IMR-90 (cell line): ENCODE results near the gene ST8SIA2. TPM values are rescaled to one million over a fixed set of nuclear protein-coding genes. Genes with fewer than 3 reads are reported as not detected.

Source experiments
- ATAC-seq: fragments of 200-7000 bp; cut with Tn5 transposase; 2 replicates; pipeline ENCODE4 v1.9.1; 2020; ENCODE audit warnings: low read depth, mild to moderate bottlenecking, moderate library complexity
- BruUV-seq: library from RNA; stranded (reverse); fragments of 400-500 nt; replicated peaks from 2 replicates; lab custom pipeline; 2021; lab: Mats Ljungman, UMichigan
- CTCF ChIA-PET: fragments of 300-600 bp; formaldehyde crosslinking; extraction: SDS; loops from one replicate; lab custom pipeline; 2021; ENCODE audit warnings: antibody characterized with exemption; lab: Yijun Ruan, JAX
- POLR2A ChIA-PET: fragments of 300-600 bp; sonication (Branson Sonifier 250); formaldehyde crosslinking; loops from one replicate; lab custom pipeline; 2022; ENCODE audit warnings: antibody characterized with exemption; ENCODE audit not compliant: unreplicated experiment; lab: Charles Lee
- DNase-seq: peaks from one replicate; pipeline ENCODE4 v3.0.0; 2013
- H2AFZ ChIP-seq: replicated peaks from 2 replicates; pipeline ENCODE3; 2013; ENCODE audit warnings: low read length, mild to moderate bottlenecking; ENCODE audit not compliant: poor library complexity
- H2AK5ac ChIP-seq: 2 replicates; pipeline ENCODE4 v1.6.1; 2013; ENCODE audit warnings: low read depth, low read length, inconsistent platforms
- H2AK9ac ChIP-seq: replicated peaks from 2 replicates; pipeline ENCODE3; 2013; ENCODE audit warnings: mild to moderate bottlenecking, low read depth, low read length, moderate library complexity; ENCODE audit not compliant: poor library complexity
- H2BK120ac ChIP-seq: 2 replicates; pipeline ENCODE4 v1.6.1; 2013; ENCODE audit warnings: low read depth, low read length, inconsistent platforms
- H2BK15ac ChIP-seq: 3 replicates; pipeline ENCODE4 v1.6.1; 2013; ENCODE audit warnings: low read depth, low read length, inconsistent platforms
- H2BK20ac ChIP-seq: 2 replicates; pipeline ENCODE4 v1.6.1; 2013; ENCODE audit warnings: low read depth, mild to moderate bottlenecking, inconsistent platforms, low read length, moderate library complexity
- H2BK5ac ChIP-seq: 2 replicates; pipeline ENCODE4 v1.6.1; 2013; ENCODE audit warnings: mild to moderate bottlenecking, low read depth, low read length, inconsistent platforms; ENCODE audit not compliant: poor library complexity, severe bottlenecking
- H3K14ac ChIP-seq: replicated peaks from 2 replicates; pipeline ENCODE4 v1.6.1; 2013; ENCODE audit warnings: low read depth, low read length, inconsistent platforms
- H3K18ac ChIP-seq: 2 replicates; pipeline ENCODE4 v1.6.1; 2013; ENCODE audit warnings: low read depth, low read length, control low read depth
- H3K23ac ChIP-seq: 2 replicates; pipeline ENCODE4 v1.6.1; 2013; ENCODE audit warnings: low read depth, low read length, inconsistent platforms
- H3K27ac ChIP-seq: 2 replicates; pipeline ENCODE4 v1.5.1; 2013; ENCODE audit warnings: mild to moderate bottlenecking, control low read depth, low read length; ENCODE audit not compliant: insufficient read depth
- H3K27me3 ChIP-seq: 2 replicates; pipeline ENCODE4 v1.6.1; 2013; ENCODE audit warnings: low read length; ENCODE audit not compliant: control insufficient read depth, insufficient read depth
- H3K36me3 ChIP-seq: 2 replicates; pipeline ENCODE4 v1.6.1; 2013; ENCODE audit warnings: low read length, mixed read lengths; ENCODE audit not compliant: control insufficient read depth, insufficient read depth
- H3K4ac ChIP-seq: 2 replicates; pipeline ENCODE4 v1.6.1; 2013; ENCODE audit warnings: low read depth, low read length, inconsistent platforms
- H3K4me1 ChIP-seq: 2 replicates; pipeline ENCODE4 v1.6.1; 2013; ENCODE audit warnings: low read length, mixed read lengths; ENCODE audit not compliant: control insufficient read depth, insufficient read depth
- H3K4me2 ChIP-seq: 2 replicates; pipeline ENCODE4 v1.6.1; 2013; ENCODE audit warnings: low read depth, mild to moderate bottlenecking, control low read depth, low read length, moderate library complexity
- H3K4me3 ChIP-seq: 2 replicates; pipeline ENCODE4 v1.5.1; 2013; ENCODE audit warnings: low read depth, mild to moderate bottlenecking, control low read depth, low read length, moderate library complexity; ENCODE audit not compliant: insufficient read depth
- H3K56ac ChIP-seq: 2 replicates; pipeline ENCODE4 v1.6.1; 2013; ENCODE audit warnings: low read length, inconsistent platforms; ENCODE audit not compliant: insufficient read depth; ENCODE audit errors: extremely low read depth
- H3K79me1 ChIP-seq, 2 experiments: 2 replicates each; pipeline ENCODE4 v1.6.1; 2013; ENCODE audit warnings: low read length in 2 of 2, inconsistent platforms in 1 of 2, low read depth in 1 of 2
- H3K9ac ChIP-seq: 2 replicates; pipeline ENCODE4 v1.6.1; 2013; ENCODE audit warnings: low read depth, low read length, control low read depth
- H3K9me1 ChIP-seq: 2 replicates; pipeline ENCODE4 v1.6.1; 2013; ENCODE audit warnings: low read length, inconsistent platforms; ENCODE audit not compliant: insufficient read depth
- H3K9me3 ChIP-seq: 2 replicates; pipeline ENCODE4 v1.6.1; 2013; ENCODE audit warnings: low read length; ENCODE audit not compliant: control insufficient read depth, insufficient read depth
- H4K20me1 ChIP-seq: 2 replicates; pipeline ENCODE4 v1.6.1; 2013; ENCODE audit warnings: low read length, inconsistent platforms; ENCODE audit not compliant: insufficient read depth
- H4K5ac ChIP-seq: 2 replicates; pipeline ENCODE4 v1.6.1; 2013; ENCODE audit warnings: mild to moderate bottlenecking, low read depth, low read length, control low read depth
- H4K8ac ChIP-seq, 2 experiments: 2 replicates each; pipeline ENCODE4 v1.6.1; 2013; ENCODE audit warnings: low read depth in 2 of 2, low read length in 2 of 2, control low read depth in 1 of 2, inconsistent platforms in 1 of 2
- H4K91ac ChIP-seq: 2 replicates; pipeline ENCODE4 v1.6.1; 2013; ENCODE audit warnings: low read depth, low read length, inconsistent platforms; ENCODE audit not compliant: insufficient read depth
- BHLHE40 ChIP-seq: fragments of 150-350 bp; IDR thresholded peaks from 2 replicates; pipeline ENCODE4 v1.6.1; 2016; ENCODE audit warnings: mild to moderate bottlenecking, low read depth, low read length
- CEBPB ChIP-seq: IDR thresholded peaks from 2 replicates; pipeline ENCODE4 v1.6.1; 2012; ENCODE audit warnings: low read depth, low read length, improper control_type of control experiment
- CHD1 ChIP-seq: IDR thresholded peaks from 2 replicates; pipeline ENCODE4 v1.6.1; 2012; ENCODE audit warnings: low read depth, low read length, improper control_type of control experiment
- FOS ChIP-seq: fragments of 150-350 bp; IDR thresholded peaks from 2 replicates; pipeline ENCODE4 v1.6.1; 2016; ENCODE audit warnings: low read depth, low read length
- MAFK ChIP-seq: IDR thresholded peaks from 2 replicates; pipeline ENCODE4 v1.6.1; 2012; ENCODE audit warnings: low read depth, low read length, improper control_type of control experiment
- MAZ ChIP-seq: IDR thresholded peaks from 2 replicates; pipeline ENCODE4 v1.6.1; 2012; ENCODE audit warnings: low read depth, mild to moderate bottlenecking, low read length, improper control_type of control experiment, moderate library complexity, borderline replicate concordance
- MXI1 ChIP-seq: IDR thresholded peaks from 2 replicates; pipeline ENCODE4 v1.6.1; 2012; ENCODE audit warnings: low read depth, mild to moderate bottlenecking, low read length, moderate library complexity, borderline replicate concordance
- NFE2L2 ChIP-seq: fragments of 150-350 bp; IDR thresholded peaks from 2 replicates; pipeline ENCODE4 v1.6.1; 2016; ENCODE audit warnings: low read depth, mild to moderate bottlenecking, low read length
- POLR2A ChIP-seq: IDR thresholded peaks from 2 replicates; pipeline ENCODE4 v1.6.1; 2012; ENCODE audit warnings: mild to moderate bottlenecking, low read depth, low read length
- RAD21 ChIP-seq: IDR thresholded peaks from 2 replicates; pipeline ENCODE4 v1.6.1; 2012; ENCODE audit warnings: low read length, improper control_type of control experiment
- RCOR1 ChIP-seq: IDR thresholded peaks from 2 replicates; pipeline ENCODE4 v1.6.1; 2012; ENCODE audit warnings: mild to moderate bottlenecking, low read length, improper control_type of control experiment; ENCODE audit not compliant: insufficient replicate concordance
- RFX5 ChIP-seq: IDR thresholded peaks from 2 replicates; pipeline ENCODE4 v1.8.0; 2012; ENCODE audit warnings: low read depth, mild to moderate bottlenecking, low read length, moderate library complexity
- SMC3 ChIP-seq: fragments of 150-350 bp; IDR thresholded peaks from 2 replicates; pipeline ENCODE4 v1.6.1; 2016; ENCODE audit warnings: low read depth, mild to moderate bottlenecking, antibody characterized with exemption, low read length, moderate library complexity
- WGBS, 2 experiments: methylation state at CpG; one replicate each; pipeline versions ENCODE4 v1.1.5 to v1.1.7; 2013; ENCODE audit warnings: missing lambda C conversion rate in 2 of 2; ENCODE audit not compliant: insufficient read length in 1 of 2; ENCODE audit errors: extremely low coverage in 2 of 2; 5-methylcytosine and 5-hydroxymethylcytosine counted together
- dilution Hi-C: fragments of 300-500 bp; cut with HindIII; formaldehyde crosslinking; loops from one replicate; pipeline ENCODE4 v1.14.3; 2018; ENCODE audit warnings: low sequenced_read_pairs; ENCODE audit not compliant: unreplicated experiment
- in situ Hi-C: fragments of 300-500 bp; cut with MboI; formaldehyde crosslinking; loops from 3 replicates; pipeline ENCODE4 v1.14.3; 2019; ENCODE audit warnings: low sequenced_read_pairs, inconsistent platforms, mixed read lengths
- intact Hi-C: fragments of 100-400 bp; cut with micrococcal nuclease; formaldehyde crosslinking; loops from 2 replicates; pipeline ENCODE4 v1.10.0; 2022
- polyA plus RNA-seq, 3 experiments: library from polyadenylated mRNA; depleted of rRNA; stranded (reverse); fragments of >200 nt; gene quantifications; 2 replicates each; pipeline ENCODE4 v1.2.3, GENCODE V29; 2012; ENCODE audit warnings: low replicate concordance in 1 of 3
- total RNA-seq: library from RNA; depleted of rRNA; stranded (reverse); fragments of >200 nt; gene quantifications from 2 replicates; pipeline ENCODE4 v1.2.3, GENCODE V29; 2012
- TF ChIP-seq, protein P1 (sequence below): fragments of 150-350 bp; IDR thresholded peaks from 2 replicates; pipeline ENCODE4 v1.6.1; 2016; ENCODE audit warnings: low read depth, mild to moderate bottlenecking, low read length, moderate library complexity, borderline replicate concordance
- TF ChIP-seq, protein P2 (sequence below): conservative IDR thresholded peaks from 2 replicates; pipeline ENCODE4 v1.5.1; 2012; ENCODE audit warnings: mild to moderate bottlenecking, low read depth, low read length, improper control_type of control experiment
- TF ChIP-seq, protein P3 (sequence below): fragments of 150-350 bp; IDR thresholded peaks from 2 replicates; pipeline ENCODE4 v1.6.1; 2017; ENCODE audit warnings: mild to moderate bottlenecking, antibody characterized with exemption, low read length, low read depth

The ST8SIA2 gene
- total and polyA plus RNA-seq, 2 of the 4 experiments (the other 2 are of a cell fraction): not detected

DNA sequence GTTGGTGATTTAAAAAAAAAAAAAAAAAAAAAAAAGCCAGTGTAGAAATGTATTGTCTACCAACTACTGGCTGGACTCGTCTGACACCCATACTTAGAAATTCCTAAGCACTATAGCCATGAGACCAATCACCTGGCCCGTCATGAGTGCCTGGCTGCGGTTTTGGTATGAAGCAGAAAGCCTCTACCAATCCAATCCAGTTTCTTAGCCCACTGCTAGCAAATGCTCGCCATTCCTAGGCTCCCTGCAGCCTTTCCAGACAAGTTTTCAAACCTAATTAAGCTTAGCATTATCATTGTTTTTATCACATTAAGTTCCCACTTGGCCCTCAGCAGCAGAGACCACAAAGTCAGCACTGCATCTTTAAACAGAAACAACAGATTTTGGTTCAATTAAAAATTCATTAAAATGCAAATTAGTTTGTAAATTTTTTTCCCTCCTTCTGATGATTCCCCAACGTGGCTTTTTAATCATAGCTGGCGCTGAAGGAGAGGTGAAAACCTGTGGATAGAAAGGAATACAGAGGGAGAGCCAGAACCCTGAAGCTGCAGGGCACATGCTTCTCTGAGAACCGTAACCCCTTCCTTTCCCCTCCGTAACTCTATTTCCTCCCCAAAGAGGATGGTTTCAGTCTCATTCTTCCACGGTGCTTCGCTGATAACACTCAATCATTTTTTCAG, 32.2 kb upstream of the ST8SIA2 start:
- CTCF ChIA-PET: no interaction called here
- no peak for ATAC-seq
- no peak overlapping the region for H4K5ac ChIP-seq
- H3K4me3 ChIP-seq: no peak overlapping the region
- no peaks in the 10 kb centered on the region for H3K79me1 ChIP-seq
- intact Hi-C loops: no loop called here
- no peak overlapping the region for H3K4ac ChIP-seq
- WGBS, 2 experiments: 18% methylated on average over 2 of the region's 10 CpGs; no CpG with 5 or more reads in 1 of the 2 experiments
- no peak overlapping the region for H3K23ac ChIP-seq
- no peak for TF ChIP-seq RFX5
- no peak for TF ChIP-seq SMC3
- TF ChIP-seq CEBPB: no peak
- TF ChIP-seq, protein P1, sequence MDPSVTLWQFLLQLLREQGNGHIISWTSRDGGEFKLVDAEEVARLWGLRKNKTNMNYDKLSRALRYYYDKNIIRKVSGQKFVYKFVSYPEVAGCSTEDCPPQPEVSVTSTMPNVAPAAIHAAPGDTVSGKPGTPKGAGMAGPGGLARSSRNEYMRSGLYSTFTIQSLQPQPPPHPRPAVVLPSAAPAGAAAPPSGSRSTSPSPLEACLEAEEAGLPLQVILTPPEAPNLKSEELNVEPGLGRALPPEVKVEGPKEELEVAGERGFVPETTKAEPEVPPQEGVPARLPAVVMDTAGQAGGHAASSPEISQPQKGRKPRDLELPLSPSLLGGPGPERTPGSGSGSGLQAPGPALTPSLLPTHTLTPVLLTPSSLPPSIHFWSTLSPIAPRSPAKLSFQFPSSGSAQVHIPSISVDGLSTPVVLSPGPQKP: no peak
- TF ChIP-seq MXI1: no peak
- no peak for TF ChIP-seq BHLHE40
- TF ChIP-seq MAZ: no peak
- no peak for TF ChIP-seq MAFK
- no peak for TF ChIP-seq FOS
- no peak for TF ChIP-seq CHD1
- TF ChIP-seq, protein P2, sequence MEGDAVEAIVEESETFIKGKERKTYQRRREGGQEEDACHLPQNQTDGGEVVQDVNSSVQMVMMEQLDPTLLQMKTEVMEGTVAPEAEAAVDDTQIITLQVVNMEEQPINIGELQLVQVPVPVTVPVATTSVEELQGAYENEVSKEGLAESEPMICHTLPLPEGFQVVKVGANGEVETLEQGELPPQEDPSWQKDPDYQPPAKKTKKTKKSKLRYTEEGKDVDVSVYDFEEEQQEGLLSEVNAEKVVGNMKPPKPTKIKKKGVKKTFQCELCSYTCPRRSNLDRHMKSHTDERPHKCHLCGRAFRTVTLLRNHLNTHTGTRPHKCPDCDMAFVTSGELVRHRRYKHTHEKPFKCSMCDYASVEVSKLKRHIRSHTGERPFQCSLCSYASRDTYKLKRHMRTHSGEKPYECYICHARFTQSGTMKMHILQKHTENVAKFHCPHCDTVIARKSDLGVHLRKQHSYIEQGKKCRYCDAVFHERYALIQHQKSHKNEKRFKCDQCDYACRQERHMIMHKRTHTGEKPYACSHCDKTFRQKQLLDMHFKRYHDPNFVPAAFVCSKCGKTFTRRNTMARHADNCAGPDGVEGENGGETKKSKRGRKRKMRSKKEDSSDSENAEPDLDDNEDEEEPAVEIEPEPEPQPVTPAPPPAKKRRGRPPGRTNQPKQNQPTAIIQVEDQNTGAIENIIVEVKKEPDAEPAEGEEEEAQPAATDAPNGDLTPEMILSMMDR: no peak
- no peak for TF ChIP-seq RCOR1
- TF ChIP-seq POLR2A: no peak
- TF ChIP-seq, protein P3, sequence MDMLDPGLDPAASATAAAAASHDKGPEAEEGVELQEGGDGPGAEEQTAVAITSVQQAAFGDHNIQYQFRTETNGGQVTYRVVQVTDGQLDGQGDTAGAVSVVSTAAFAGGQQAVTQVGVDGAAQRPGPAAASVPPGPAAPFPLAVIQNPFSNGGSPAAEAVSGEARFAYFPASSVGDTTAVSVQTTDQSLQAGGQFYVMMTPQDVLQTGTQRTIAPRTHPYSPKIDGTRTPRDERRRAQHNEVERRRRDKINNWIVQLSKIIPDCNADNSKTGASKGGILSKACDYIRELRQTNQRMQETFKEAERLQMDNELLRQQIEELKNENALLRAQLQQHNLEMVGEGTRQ: no peak
- TF ChIP-seq RAD21: no peak
- TF ChIP-seq NFE2L2: no peak
- no TSS peak for BruUV-seq
- H2BK5ac ChIP-seq: no peak overlapping the region
- no peak overlapping the region for H2AFZ ChIP-seq
- H3K4me2 ChIP-seq: no peak overlapping the region
- dilution Hi-C loops: no loop called here
- no peak overlapping the region for H2BK20ac ChIP-seq
- in situ Hi-C loops: no loop called here
- no peaks in the 10 kb centered on the region for H3K36me3 ChIP-seq
- H3K27me3 ChIP-seq: no peaks in the 10 kb centered on the region
- no peak overlapping the region for H3K14ac ChIP-seq
- no peak overlapping the region for H2BK120ac ChIP-seq
- H4K91ac ChIP-seq: no peak overlapping the region
- no peaks in the 10 kb centered on the region for H3K4me1 ChIP-seq
- H3K27ac ChIP-seq: no peak overlapping the region
- H2AK9ac ChIP-seq: no peak overlapping the region
- H3K18ac ChIP-seq: no peak overlapping the region
- 0 out of 2 replicates have a peak, but pooled peaks cover 2% of the 10 kb centered on the region for H3K9me3 ChIP-seq
- POLR2A ChIA-PET: no interaction called here
- H2BK15ac ChIP-seq: no peak overlapping the region
- no peak overlapping the region for H2AK5ac ChIP-seq
- no peaks in the 10 kb centered on the region for H3K9me1 ChIP-seq
- no peak overlapping the region for H3K9ac ChIP-seq
- H4K8ac ChIP-seq: no peak overlapping the region
- no peak for DNase-seq
- H3K56ac ChIP-seq: no peak overlapping the region
- H4K20me1 ChIP-seq: no peaks in the 10 kb centered on the region
